ENCODE results near the gene HSPG2. TPM values are rescaled to one million over a fixed set of nuclear protein-coding genes. Genes with fewer than 3 reads are reported as not detected.
A peak's percentile ranks its signal among the peaks of the same experiment; 100 is the strongest.

Gene HSPG2
- total RNA-seq, 2 experiments from 2014 or later, result 3.2 to 3.8 TPM

- H3K36me3 Mint-ChIP-seq (ENCODE audit: low read depth), result no peaks in the 10 kb centered on the region
- ChIA-PET POLR2A (no interaction called here), CTCF (no interaction called here)
- no peak for DNase-seq
- H3K27ac Mint-ChIP-seq, result no peak overlapping the region
- no peaks in the 10 kb centered on the region for H3K9me3 Mint-ChIP-seq (ENCODE audit: insufficient read depth)
- no peak overlapping the region for H3K4me3 Mint-ChIP-seq
- peaks cover 22% of the 10 kb centered on the region for H3K4me1 Mint-ChIP-seq (ENCODE audit: low read depth)
- no peaks in the 10 kb centered on the region for H3K27me3 Mint-ChIP-seq (ENCODE audit: low read depth)
- ATAC-seq, result no peak
Measured at GRCh38 chr1:21907079-21907418, 30.1 kb downstream of the HSPG2 start.

GRCh38 chr1:21906173-21907078 lies 30.7 kb downstream of the HSPG2 start:
- ATAC-seq (no peak), DNase-seq (no peak)
- H3K27me3 Mint-ChIP-seq (ENCODE audit: low read depth), result no peaks in the 10 kb centered on the region
- ChIA-PET POLR2A (no interaction called here), CTCF (no interaction called here)
- no peaks in the 10 kb centered on the region for H3K9me3 Mint-ChIP-seq (ENCODE audit: insufficient read depth)
- H3K4me3 Mint-ChIP-seq, result no peak overlapping the region
- H3K27ac Mint-ChIP-seq, result no peak overlapping the region
- H3K36me3 Mint-ChIP-seq (ENCODE audit: low read depth), result no peaks in the 10 kb centered on the region
- H3K4me1 Mint-ChIP-seq (ENCODE audit: low read depth), result peaks cover 22% of the 10 kb centered on the region

- ChIA-PET CTCF (no interaction called here), POLR2A (no interaction called here)
- no peaks in the 10 kb centered on the region for H3K9me3 Mint-ChIP-seq (ENCODE audit: insufficient read depth)
- no peaks in the 10 kb centered on the region for H3K27me3 Mint-ChIP-seq (ENCODE audit: low read depth)
- no peak overlapping the region for H3K27ac Mint-ChIP-seq
- DNase-seq (peak; percentile 40), ATAC-seq (peak; percentile 31)
- H3K4me1 Mint-ChIP-seq (ENCODE audit: low read depth), result peaks cover 13% of the 10 kb centered on the region
- no peaks in the 10 kb centered on the region for H3K36me3 Mint-ChIP-seq (ENCODE audit: low read depth)
- H3K4me3 Mint-ChIP-seq, result no peak overlapping the region
Measured at GRCh38 chr1:21904704-21905520, 32.2 kb downstream of the HSPG2 start.

GRCh38 chr1:21904454-21904703 lies 32.7 kb downstream of the HSPG2 start:
- CTCF ChIA-PET, result no interaction called here
- peaks cover 8% of the 10 kb centered on the region for H3K4me1 Mint-ChIP-seq (ENCODE audit: low read depth)
- H3K36me3 Mint-ChIP-seq (ENCODE audit: low read depth), result no peaks in the 10 kb centered on the region

DNA sequence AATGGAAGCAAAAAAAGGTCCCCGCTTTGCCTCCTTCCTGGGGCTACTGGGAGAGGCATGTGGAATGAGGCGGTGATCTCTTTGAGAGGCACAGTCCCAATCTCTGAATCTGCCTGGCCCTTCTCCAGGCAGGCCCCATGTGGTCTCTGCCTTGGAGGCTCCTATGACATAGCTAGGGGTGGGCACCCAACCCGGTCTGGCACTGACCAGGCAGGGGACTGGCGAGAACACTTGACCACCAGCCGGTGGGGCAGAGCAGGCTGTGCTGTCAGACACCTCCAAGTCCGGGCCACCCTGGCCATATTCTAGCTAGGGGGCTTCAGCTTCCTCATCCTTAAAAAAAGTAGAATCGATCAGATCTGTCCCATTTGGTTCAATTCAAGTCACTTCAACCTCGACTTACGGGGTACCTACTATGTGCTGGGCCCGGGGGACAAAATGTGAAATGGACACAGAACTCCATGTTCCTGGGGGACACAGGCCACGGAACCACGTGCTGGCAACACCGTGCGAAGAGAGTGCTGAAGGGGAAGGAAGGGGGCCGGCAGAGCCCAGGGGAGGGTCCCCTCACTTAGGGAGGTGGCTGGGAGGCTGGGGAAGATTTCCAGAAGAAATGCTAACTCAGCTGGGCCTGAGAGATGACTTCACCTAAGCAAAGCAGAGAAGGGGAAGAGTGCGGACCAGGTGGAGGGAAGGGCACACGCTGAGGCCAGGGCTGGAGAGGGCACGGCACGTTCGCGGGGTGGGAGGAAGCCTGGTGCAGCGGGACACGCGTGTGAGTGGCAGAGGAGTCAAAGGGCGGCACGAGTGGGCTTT lies 33.3 kb downstream of the HSPG2 start:
- no peaks in the 10 kb centered on the region for H3K9me3 Mint-ChIP-seq (ENCODE audit: insufficient read depth)
- H3K27me3 Mint-ChIP-seq (ENCODE audit: low read depth), result no peaks in the 10 kb centered on the region
- peaks cover 7% of the 10 kb centered on the region for H3K4me1 Mint-ChIP-seq (ENCODE audit: low read depth)
- ChIA-PET POLR2A (no interaction called here), CTCF (no interaction called here)
- H3K36me3 Mint-ChIP-seq (ENCODE audit: low read depth), result no peaks in the 10 kb centered on the region
- DNase-seq, result no peak
- no peak for ATAC-seq
- H3K4me3 Mint-ChIP-seq, result no peak overlapping the region
- H3K27ac Mint-ChIP-seq, result no peak overlapping the region

More at GRCh38 chr1:21904454-21904703, 32.7 kb downstream of the HSPG2 start:
- Mint-ChIP-seq H3K4me3 (no peak overlapping the region), H3K27ac (no peak overlapping the region), H3K9me3 (ENCODE audit: insufficient read depth) (no peaks in the 10 kb centered on the region), H3K27me3 (ENCODE audit: low read depth) (no peaks in the 10 kb centered on the region)
- POLR2A ChIA-PET, result no interaction called here
- ATAC-seq, result no peak
- no peak for DNase-seq

DNA sequence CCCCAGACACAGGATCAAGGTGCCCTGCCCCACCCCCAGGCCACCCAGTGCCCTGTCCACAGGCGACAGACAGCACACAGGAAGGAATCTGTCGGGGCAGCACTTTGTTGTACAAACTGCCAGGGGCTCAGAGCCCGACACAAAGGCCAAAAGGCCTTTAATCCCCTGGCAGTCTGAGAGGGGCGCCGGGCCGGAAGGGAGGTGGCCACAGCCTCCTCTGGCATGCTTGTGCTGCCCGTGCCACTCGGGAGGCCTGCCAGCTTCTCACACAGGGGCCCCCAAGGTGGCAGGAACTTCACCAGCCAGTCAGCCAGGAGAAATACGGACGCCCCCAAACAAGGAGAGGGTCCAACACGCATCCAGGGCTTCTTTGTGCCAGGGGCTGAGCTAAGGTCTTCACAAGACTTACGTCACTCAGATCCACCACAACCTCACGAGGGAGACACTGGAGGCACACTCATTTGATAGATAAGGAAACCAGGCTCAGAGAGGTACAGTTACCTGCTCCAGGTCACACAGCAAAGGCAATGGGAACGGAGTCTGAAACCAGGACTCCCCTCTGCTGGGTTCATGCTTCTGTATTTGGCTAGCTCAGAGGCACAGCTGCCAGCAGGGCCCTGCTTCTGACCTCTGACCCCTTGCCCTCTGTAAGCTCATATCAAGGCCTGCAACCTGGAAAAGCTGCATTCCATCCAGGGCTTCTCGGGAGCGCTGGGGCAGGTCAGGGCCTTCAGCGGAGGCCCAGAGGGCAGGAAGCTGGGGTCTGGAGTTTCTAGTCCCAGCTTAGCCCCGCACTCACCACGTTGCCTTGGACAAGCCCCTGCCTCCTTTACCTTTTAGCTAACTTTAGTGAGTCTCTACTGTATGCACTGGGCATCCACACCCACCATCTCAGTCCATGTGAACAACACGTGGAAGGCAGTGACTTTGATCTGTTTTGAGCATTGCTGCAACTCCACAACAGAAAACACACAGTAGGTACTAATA lies 34.8 kb downstream of the HSPG2 start:
- H3K4me3 Mint-ChIP-seq, result no peak overlapping the region
- H3K27ac Mint-ChIP-seq, result no peak overlapping the region
- no peak for DNase-seq
- peaks cover 7% of the 10 kb centered on the region for H3K4me1 Mint-ChIP-seq (ENCODE audit: low read depth)
- H3K27me3 Mint-ChIP-seq (ENCODE audit: low read depth), result no peaks in the 10 kb centered on the region
- H3K36me3 Mint-ChIP-seq (ENCODE audit: low read depth), result no peaks in the 10 kb centered on the region
- H3K9me3 Mint-ChIP-seq (ENCODE audit: insufficient read depth), result no peaks in the 10 kb centered on the region
- ATAC-seq, result no peak
- CTCF ChIA-PET, result interaction anchor here (1.1 kb wide), 1 partner anchor 11 kb away, joined by 3 read pairs; no protein-coding TSS in a partner anchor
- POLR2A ChIA-PET, result interaction anchor here (0.6 kb wide), 1 partner anchor 135 kb away, joined by 3 read pairs; no protein-coding TSS in a partner anchor

GRCh38 chr1:21901473-21901847 lies 35.6 kb downstream of the HSPG2 start:
- Mint-ChIP-seq H3K9me3 (ENCODE audit: insufficient read depth) (no peaks in the 10 kb centered on the region), H3K36me3 (ENCODE audit: low read depth) (no peaks in the 10 kb centered on the region), H3K4me1 (ENCODE audit: low read depth) (peaks cover 7% of the 10 kb centered on the region), H3K27me3 (ENCODE audit: low read depth) (no peaks in the 10 kb centered on the region), H3K4me3 (no peak overlapping the region), H3K27ac (peak overlapping the region; percentile 12)
- DNase-seq (no peak), ATAC-seq (no peak)
- ChIA-PET CTCF (no interaction called here), POLR2A (no interaction called here)

DNA sequence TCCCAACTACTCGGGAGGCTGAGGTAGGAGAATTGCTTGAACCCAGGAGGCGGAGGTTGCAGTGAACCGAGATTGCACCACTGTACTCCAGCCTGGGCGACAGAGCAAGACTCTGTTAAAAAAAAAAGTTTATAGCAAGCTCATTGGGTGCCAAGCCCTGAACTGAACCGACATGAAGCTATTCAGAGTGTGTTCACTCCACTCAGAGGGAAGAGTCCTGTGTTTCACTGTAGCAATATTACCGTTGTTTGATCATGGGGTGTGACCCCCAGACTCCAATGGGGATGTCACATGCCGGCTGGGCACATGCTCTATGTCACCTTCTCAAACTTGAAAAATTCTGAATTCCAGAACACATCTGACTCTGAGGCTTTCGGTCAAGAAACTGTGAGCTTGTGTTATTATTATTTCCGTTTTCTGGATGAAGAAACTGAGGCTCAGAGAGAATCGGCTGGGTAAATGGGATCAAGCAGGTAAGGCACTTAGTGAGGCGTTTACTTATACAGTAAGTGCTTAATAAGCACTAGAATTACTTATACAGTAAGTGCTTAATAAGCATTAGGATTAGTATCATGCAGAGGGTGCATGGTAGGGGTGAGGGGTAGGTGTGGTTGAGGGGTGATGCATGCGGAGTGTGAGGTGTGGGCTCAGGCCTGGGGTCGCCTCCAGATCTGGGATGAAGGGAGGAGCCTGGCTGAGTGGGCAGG lies 36.2 kb downstream of the HSPG2 start:
- Mint-ChIP-seq H3K27ac (no peak overlapping the region), H3K36me3 (ENCODE audit: low read depth) (no peaks in the 10 kb centered on the region), H3K9me3 (ENCODE audit: insufficient read depth) (no peaks in the 10 kb centered on the region), H3K27me3 (ENCODE audit: low read depth) (no peaks in the 10 kb centered on the region), H3K4me3 (no peak overlapping the region), H3K4me1 (ENCODE audit: low read depth) (peaks cover 7% of the 10 kb centered on the region)
- no peak for ATAC-seq
- no peak for DNase-seq
- CTCF ChIA-PET, result interaction anchor here (0.6 kb wide), 1 partner anchor 1555 kb away, joined by 3 read pairs; no protein-coding TSS in a partner anchor
- POLR2A ChIA-PET, result no interaction called here

DNA sequence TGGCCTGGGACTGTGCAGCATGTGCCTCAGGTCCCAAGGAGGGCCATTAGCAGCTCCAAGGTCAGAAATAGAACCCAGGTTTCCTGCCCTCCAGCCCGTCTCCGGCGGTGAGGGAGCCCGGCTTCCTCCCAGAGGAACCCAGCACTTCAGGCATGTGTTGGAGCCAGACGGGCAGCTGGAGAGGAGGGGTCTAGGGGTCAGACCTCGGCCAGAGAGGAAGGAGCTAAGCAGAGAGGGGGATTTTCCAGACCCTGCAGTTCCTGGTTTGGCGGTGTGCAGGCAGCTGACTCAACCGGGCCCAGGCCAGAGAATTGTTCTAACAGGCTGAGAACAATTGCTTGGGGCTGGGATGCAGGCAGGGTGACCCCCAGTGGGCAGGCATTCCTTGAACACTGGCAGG lies 37.1 kb downstream of the HSPG2 start:
- peaks cover 3% of the 10 kb centered on the region for H3K4me1 Mint-ChIP-seq (ENCODE audit: low read depth)

GRCh38 chr1:21899267-21899810 lies 37.8 kb downstream of the HSPG2 start:
- ATAC-seq (no peak), DNase-seq (no peak)
- Mint-ChIP-seq H3K27me3 (ENCODE audit: low read depth) (no peaks in the 10 kb centered on the region), H3K4me3 (no peak overlapping the region), H3K27ac (no peak overlapping the region), H3K9me3 (ENCODE audit: insufficient read depth) (no peaks in the 10 kb centered on the region), H3K4me1 (ENCODE audit: low read depth) (no peaks in the 10 kb centered on the region), H3K36me3 (ENCODE audit: low read depth) (no peaks in the 10 kb centered on the region)
- CTCF ChIA-PET, result interaction anchor here (1.1 kb wide), 1 partner anchor 12 kb away, joined by 4 read pairs; no protein-coding TSS in a partner anchor
- POLR2A ChIA-PET, result interaction anchor here (0.9 kb wide), 1 partner anchor 18 kb away, joined by 3 read pairs; no protein-coding TSS in a partner anchor

More for the DNA sequence above, 37.1 kb downstream of the HSPG2 start:
- ChIA-PET POLR2A (no interaction called here), CTCF (no interaction called here)
- Mint-ChIP-seq H3K27ac (no peak overlapping the region), H3K27me3 (ENCODE audit: low read depth) (no peaks in the 10 kb centered on the region), H3K9me3 (ENCODE audit: insufficient read depth) (no peaks in the 10 kb centered on the region), H3K36me3 (ENCODE audit: low read depth) (no peaks in the 10 kb centered on the region), H3K4me3 (no peak overlapping the region)
- DNase-seq, result no peak
- ATAC-seq, result no peak
